Measurements from ENCODE around the gene ANAPC2.

DNA sequence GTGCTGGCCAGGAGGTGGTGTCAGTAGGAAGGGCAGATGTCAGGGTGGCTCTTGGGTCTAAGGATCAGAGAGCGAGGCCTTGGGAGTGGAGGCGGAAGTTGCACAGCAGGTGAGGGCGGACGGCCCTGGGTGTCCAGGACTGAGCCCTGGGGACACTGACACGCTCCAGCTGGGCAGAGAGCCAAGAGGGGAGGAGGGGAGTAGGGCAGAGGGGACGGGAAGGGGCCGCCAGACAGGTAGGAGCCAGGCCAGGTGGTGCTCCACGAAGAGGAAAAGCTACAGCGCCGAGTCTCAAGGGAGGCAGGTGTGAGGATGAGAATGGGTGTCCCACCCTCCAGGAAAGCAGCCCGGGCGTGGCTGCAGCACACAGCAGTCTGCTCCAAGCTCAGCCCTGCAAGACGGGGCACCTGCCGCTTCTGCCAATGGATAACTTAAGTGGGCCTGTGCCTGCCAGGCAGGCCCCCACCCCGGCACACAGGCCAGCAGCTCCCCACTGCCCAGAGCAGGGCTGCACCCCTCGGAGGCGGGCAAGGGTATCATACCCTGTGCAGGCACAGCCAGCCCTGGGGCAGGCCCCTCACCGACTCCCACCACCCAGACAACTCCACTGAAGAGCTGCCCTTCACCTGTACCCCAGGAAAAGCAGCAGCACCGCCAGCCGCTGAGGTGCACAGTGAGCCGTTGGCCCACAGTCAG is 7.3 kb upstream of the ANAPC2 start:
- TF ChIP-seq, protein P1, sequence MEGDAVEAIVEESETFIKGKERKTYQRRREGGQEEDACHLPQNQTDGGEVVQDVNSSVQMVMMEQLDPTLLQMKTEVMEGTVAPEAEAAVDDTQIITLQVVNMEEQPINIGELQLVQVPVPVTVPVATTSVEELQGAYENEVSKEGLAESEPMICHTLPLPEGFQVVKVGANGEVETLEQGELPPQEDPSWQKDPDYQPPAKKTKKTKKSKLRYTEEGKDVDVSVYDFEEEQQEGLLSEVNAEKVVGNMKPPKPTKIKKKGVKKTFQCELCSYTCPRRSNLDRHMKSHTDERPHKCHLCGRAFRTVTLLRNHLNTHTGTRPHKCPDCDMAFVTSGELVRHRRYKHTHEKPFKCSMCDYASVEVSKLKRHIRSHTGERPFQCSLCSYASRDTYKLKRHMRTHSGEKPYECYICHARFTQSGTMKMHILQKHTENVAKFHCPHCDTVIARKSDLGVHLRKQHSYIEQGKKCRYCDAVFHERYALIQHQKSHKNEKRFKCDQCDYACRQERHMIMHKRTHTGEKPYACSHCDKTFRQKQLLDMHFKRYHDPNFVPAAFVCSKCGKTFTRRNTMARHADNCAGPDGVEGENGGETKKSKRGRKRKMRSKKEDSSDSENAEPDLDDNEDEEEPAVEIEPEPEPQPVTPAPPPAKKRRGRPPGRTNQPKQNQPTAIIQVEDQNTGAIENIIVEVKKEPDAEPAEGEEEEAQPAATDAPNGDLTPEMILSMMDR (IDR thresholded peaks at IDR 0.05), result peak in 2 of 6 experiments; percentile 18 to 30
- TF ChIP-seq POLR2A (IDR thresholded peaks at IDR 0.05), result peak; percentile 49 to 64
